ENCODE results near the gene FXYD4. TPM values are rescaled to one million over a fixed set of nuclear protein-coding genes. Genes with fewer than 3 reads are reported as not detected.
"Not testable (repeated sequence)": the region's sequence is repeated elsewhere in the genome, so short reads cannot be mapped to it uniquely, and the experiment has no call there.

FXYD4 gene
- total RNA-seq, 4 donors from 2014 or later = not detected

- no peak for TF ChIP-seq EP300 (IDR thresholded peaks at IDR 0.05)
- TF ChIP-seq CTCF (IDR thresholded peaks at IDR 0.05) = no peak
- TF ChIP-seq POLR2A (IDR thresholded peaks at IDR 0.05) = no peak
- WGBS, 2 donors = 72 to 77% methylated on average over 2 of the region's 2 CpGs
- Histone ChIP-seq H3K36me3 (no peaks in the 10 kb centered on the region), H3K4me1 (peaks cover 0 to 11% (median 0%) of the 10 kb centered on the region in 4 donors), H3K9me3 (no peaks in the 10 kb centered on the region), H3K4me3 (no peak overlapping the region), H3K27me3 (no peaks in the 10 kb centered on the region), H3K27ac (no peak overlapping the region)
- no peak for DNase-seq (ENCODE audit: low spot score in 2 of 2)
Measured at GRCh38 chr10:43327171-43327570, 44.3 kb upstream of the FXYD4 start.

- no peak for DNase-seq (ENCODE audit: low spot score in 2 of 2)
- no peak overlapping the region for H3K4me3 ChIP-seq
- no peak for TF ChIP-seq CTCF (IDR thresholded peaks at IDR 0.05)
- TF ChIP-seq POLR2A (IDR thresholded peaks at IDR 0.05) = no peak
- no peak for TF ChIP-seq EP300 (IDR thresholded peaks at IDR 0.05)
- no peaks in the 10 kb centered on the region for H3K9me3 ChIP-seq
- H3K36me3 ChIP-seq = no peaks in the 10 kb centered on the region
- H3K27me3 ChIP-seq = no peaks in the 10 kb centered on the region
- H3K27ac ChIP-seq = no peak overlapping the region
- 75 to 81% methylated on average over 5 of the region's 5 CpGs for WGBS, 2 donors
- peaks cover 0 to 3% (median 0%) of the 10 kb centered on the region in 4 donors for H3K4me1 ChIP-seq
Measured at GRCh38 chr10:43327986-43328385, 43.5 kb upstream of the FXYD4 start.

- WGBS, 2 donors = 91 to 95% methylated on average over 12 to 17 of the region's 18 CpGs
- not testable (repeated sequence) for DNase-seq (ENCODE audit: low spot score in 2 of 2); H3K4me1 ChIP-seq; H3K4me3 ChIP-seq; H3K27me3 ChIP-seq; H3K9me3 ChIP-seq; H3K27ac ChIP-seq; H3K36me3 ChIP-seq
Measured at GRCh38 chr10:43328810-43329209, 42.6 kb upstream of the FXYD4 start.

GRCh38 chr10:43329246-43329885 lies 42.1 kb upstream of the FXYD4 start:
- WGBS, 2 donors = 93 to 96% methylated on average over 31 to 34 of the region's 40 CpGs

GRCh38 chr10:43330049-43330823 lies 41.2 kb upstream of the FXYD4 start:
- not testable (repeated sequence) for DNase-seq (ENCODE audit: low spot score in 2 of 2); H3K27me3 ChIP-seq; H3K36me3 ChIP-seq; H3K27ac ChIP-seq; H3K9me3 ChIP-seq; H3K4me3 ChIP-seq; H3K4me1 ChIP-seq
- 67 to 75% methylated on average over 10 to 11 of the region's 11 CpGs for WGBS, 2 donors

More at GRCh38 chr10:43329246-43329885, 42.1 kb upstream of the FXYD4 start:
- H3K27me3 ChIP-seq; H3K4me1 ChIP-seq; H3K36me3 ChIP-seq; H3K9me3 ChIP-seq; DNase-seq (ENCODE audit: low spot score in 2 of 2); H3K4me3 ChIP-seq; H3K27ac ChIP-seq: not testable (repeated sequence)

- not testable (repeated sequence) for H3K9me3 ChIP-seq; H3K4me1 ChIP-seq; H3K36me3 ChIP-seq; H3K27ac ChIP-seq; H3K27me3 ChIP-seq; H3K4me3 ChIP-seq; DNase-seq (ENCODE audit: low spot score in 2 of 2)
- 86 to 87% methylated on average over 4 of the region's 4 CpGs for WGBS, 2 donors
Measured at GRCh38 chr10:43330824-43331127, 40.7 kb upstream of the FXYD4 start.

GRCh38 chr10:43333653-43334052 lies 37.8 kb upstream of the FXYD4 start:
- no peak for TF ChIP-seq CTCF (IDR thresholded peaks at IDR 0.05)
- TF ChIP-seq POLR2A (IDR thresholded peaks at IDR 0.05) = no peak
- TF ChIP-seq EP300 (IDR thresholded peaks at IDR 0.05) = no peak
- DNase-seq (ENCODE audit: low spot score in 2 of 2) = no peak
- no peaks in the 10 kb centered on the region for H3K9me3 ChIP-seq
- no peak overlapping the region for H3K4me3 ChIP-seq
- no peaks in the 10 kb centered on the region for H3K4me1 ChIP-seq
- 88 to 96% methylated on average over 3 of the region's 3 CpGs for WGBS, 2 donors
- peaks cover 0 to 7% of the 10 kb centered on the region in 2 donors for H3K27me3 ChIP-seq
- no peaks in the 10 kb centered on the region for H3K36me3 ChIP-seq
- H3K27ac ChIP-seq = no peak overlapping the region
